Measurements from ENCODE around the gene INSR. TPM values are rescaled to one million over a fixed set of nuclear protein-coding genes. Genes with fewer than 3 reads are reported as not detected.

Gene INSR
- total and polyA plus RNA-seq, 2 experiments from 2014 or later, result 19.2 to 52.1 TPM

DNA sequence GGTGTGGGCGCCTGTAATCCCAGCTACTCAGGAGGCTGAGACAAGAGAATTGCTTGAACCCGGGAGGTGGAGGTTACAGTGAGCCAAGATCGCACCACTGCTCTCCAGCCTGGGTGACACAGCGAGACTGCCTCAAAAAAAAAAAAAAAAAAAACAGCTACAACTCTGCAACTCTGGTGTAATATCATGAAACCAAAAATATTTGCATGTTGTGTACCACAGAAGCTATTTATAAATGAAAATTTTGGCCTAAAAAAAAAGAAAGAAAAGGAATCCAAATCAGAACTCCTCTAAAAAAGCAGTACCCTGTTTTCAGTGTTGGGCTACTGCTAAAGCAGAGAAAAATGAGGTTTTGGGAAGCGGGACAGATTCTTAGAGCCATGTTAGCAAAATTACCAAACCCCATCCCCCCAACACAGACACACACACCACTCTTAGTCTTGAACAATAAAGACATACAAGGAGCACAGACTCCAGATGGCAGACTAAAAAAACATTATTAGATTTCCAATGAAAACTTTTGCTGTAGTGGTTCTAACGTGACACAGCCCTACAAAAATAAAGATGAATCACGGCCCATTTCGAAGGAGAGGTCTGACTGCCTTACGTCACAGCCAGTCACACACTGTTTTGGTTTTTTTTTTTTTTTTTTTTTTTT lies 51.5 kb downstream of the INSR start:
- no peaks in the 10 kb centered on the region for H3K4me1 Mint-ChIP-seq
- Histone ChIP-seq H4K20me1 (replicated peaks; ENCODE audit: insufficient read depth) (no peaks in the 10 kb centered on the region; the same call in 1 of the 2 replicates), H3K4me2 (no peak overlapping the region), H3K9me2 (ENCODE audit: insufficient read depth) (no peaks in the 10 kb centered on the region), H3K36me3 (ENCODE audit: insufficient read depth) (no peaks in the 10 kb centered on the region), H3K79me2 (replicated peaks; ENCODE audit: insufficient read depth) (peaks cover 42% of the 10 kb centered on the region), H2AFZ (no peak overlapping the region), H3K4me1 (ENCODE audit: insufficient read depth) (no peaks in the 10 kb centered on the region), H3F3A (replicated peaks; ENCODE audit: low read depth) (no peaks in the 10 kb centered on the region), H3K27me3 (ENCODE audit: insufficient read depth) (no peaks in the 10 kb centered on the region), H3K4me3 (no peak overlapping the region), H3K27ac (ENCODE audit: low read depth) (no peak overlapping the region)
- DNase-seq (ENCODE audit: low spot score), result no peak
- H3K27ac Mint-ChIP-seq, result no peak overlapping the region; the same call in 1 of the 2 replicates
- no peak for TF ChIP-seq EZH2 (IDR thresholded peaks at IDR 0.05; ENCODE audit: low read depth, unreplicated experiment)
- TF ChIP-seq, protein P1, sequence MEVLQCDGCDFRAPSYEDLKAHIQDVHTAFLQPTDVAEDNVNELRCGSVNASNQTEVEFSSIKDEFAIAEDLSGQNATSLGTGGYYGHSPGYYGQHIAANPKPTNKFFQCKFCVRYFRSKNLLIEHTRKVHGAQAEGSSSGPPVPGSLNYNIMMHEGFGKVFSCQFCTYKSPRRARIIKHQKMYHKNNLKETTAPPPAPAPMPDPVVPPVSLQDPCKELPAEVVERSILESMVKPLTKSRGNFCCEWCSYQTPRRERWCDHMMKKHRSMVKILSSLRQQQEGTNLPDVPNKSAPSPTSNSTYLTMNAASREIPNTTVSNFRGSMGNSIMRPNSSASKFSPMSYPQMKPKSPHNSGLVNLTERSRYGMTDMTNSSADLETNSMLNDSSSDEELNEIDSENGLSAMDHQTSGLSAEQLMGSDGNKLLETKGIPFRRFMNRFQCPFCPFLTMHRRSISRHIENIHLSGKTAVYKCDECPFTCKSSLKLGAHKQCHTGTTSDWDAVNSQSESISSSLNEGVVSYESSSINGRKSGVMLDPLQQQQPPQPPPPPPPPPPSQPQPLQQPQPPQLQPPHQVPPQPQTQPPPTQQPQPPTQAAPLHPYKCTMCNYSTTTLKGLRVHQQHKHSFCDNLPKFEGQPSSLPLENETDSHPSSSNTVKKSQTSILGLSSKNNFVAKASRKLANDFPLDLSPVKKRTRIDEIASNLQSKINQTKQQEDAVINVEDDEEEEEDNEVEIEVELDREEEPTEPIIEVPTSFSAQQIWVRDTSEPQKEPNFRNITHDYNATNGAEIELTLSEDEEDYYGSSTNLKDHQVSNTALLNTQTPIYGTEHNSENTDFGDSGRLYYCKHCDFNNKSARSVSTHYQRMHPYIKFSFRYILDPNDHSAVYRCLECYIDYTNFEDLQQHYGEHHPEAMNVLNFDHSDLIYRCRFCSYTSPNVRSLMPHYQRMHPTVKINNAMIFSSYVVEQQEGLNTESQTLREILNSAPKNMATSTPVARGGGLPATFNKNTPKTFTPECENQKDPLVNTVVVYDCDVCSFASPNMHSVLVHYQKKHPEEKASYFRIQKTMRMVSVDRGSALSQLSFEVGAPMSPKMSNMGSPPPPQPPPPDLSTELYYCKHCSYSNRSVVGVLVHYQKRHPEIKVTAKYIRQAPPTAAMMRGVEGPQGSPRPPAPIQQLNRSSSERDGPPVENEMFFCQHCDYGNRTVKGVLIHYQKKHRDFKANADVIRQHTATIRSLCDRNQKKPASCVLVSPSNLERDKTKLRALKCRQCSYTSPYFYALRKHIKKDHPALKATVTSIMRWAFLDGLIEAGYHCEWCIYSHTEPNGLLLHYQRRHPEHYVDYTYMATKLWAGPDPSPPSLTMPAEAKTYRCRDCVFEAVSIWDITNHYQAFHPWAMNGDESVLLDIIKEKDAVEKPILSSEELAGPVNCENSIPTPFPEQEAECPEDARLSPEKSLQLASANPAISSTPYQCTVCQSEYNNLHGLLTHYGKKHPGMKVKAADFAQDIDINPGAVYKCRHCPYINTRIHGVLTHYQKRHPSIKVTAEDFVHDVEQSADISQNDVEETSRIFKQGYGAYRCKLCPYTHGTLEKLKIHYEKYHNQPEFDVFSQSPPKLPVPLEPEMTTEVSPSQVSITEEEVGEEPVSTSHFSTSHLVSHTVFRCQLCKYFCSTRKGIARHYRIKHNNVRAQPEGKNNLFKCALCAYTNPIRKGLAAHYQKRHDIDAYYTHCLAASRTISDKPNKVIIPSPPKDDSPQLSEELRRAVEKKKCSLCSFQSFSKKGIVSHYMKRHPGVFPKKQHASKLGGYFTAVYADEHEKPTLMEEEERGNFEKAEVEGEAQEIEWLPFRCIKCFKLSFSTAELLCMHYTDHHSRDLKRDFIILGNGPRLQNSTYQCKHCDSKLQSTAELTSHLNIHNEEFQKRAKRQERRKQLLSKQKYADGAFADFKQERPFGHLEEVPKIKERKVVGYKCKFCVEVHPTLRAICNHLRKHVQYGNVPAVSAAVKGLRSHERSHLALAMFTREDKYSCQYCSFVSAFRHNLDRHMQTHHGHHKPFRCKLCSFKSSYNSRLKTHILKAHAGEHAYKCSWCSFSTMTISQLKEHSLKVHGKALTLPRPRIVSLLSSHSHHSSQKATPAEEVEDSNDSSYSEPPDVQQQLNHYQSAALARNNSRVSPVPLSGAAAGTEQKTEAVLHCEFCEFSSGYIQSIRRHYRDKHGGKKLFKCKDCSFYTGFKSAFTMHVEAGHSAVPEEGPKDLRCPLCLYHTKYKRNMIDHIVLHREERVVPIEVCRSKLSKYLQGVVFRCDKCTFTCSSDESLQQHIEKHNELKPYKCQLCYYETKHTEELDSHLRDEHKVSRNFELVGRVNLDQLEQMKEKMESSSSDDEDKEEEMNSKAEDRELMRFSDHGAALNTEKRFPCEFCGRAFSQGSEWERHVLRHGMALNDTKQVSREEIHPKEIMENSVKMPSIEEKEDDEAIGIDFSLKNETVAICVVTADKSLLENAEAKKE (CRISPR knock-in tag; IDR thresholded peaks at IDR 0.05), result no peak
- no peak for TF ChIP-seq CREB1 (CRISPR knock-in tag; IDR thresholded peaks at IDR 0.05; ENCODE audit: low read depth)
- TF ChIP-seq, protein P2, sequence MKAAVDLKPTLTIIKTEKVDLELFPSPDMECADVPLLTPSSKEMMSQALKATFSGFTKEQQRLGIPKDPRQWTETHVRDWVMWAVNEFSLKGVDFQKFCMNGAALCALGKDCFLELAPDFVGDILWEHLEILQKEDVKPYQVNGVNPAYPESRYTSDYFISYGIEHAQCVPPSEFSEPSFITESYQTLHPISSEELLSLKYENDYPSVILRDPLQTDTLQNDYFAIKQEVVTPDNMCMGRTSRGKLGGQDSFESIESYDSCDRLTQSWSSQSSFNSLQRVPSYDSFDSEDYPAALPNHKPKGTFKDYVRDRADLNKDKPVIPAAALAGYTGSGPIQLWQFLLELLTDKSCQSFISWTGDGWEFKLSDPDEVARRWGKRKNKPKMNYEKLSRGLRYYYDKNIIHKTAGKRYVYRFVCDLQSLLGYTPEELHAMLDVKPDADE (IDR thresholded peaks at IDR 0.05), result no peak
- TF ChIP-seq NANOG (IDR thresholded peaks at IDR 0.05; ENCODE audit: borderline replicate concordance), result no peak
- TF ChIP-seq ZNF331 (CRISPR knock-in tag; IDR thresholded peaks at IDR 0.05; ENCODE audit: low read depth), result no peak
- TF ChIP-seq, protein P3, sequence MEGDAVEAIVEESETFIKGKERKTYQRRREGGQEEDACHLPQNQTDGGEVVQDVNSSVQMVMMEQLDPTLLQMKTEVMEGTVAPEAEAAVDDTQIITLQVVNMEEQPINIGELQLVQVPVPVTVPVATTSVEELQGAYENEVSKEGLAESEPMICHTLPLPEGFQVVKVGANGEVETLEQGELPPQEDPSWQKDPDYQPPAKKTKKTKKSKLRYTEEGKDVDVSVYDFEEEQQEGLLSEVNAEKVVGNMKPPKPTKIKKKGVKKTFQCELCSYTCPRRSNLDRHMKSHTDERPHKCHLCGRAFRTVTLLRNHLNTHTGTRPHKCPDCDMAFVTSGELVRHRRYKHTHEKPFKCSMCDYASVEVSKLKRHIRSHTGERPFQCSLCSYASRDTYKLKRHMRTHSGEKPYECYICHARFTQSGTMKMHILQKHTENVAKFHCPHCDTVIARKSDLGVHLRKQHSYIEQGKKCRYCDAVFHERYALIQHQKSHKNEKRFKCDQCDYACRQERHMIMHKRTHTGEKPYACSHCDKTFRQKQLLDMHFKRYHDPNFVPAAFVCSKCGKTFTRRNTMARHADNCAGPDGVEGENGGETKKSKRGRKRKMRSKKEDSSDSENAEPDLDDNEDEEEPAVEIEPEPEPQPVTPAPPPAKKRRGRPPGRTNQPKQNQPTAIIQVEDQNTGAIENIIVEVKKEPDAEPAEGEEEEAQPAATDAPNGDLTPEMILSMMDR (conservative IDR thresholded peaks at IDR 0.05; ENCODE audit: low read depth in 2 of 2), result no peak
- TF ChIP-seq POLR2AphosphoS5 (IDR thresholded peaks at IDR 0.05; ENCODE audit: low read depth), result no peak
- TF ChIP-seq STAT1 (IDR thresholded peaks at IDR 0.05; ENCODE audit: unreplicated experiment), result no peak
- TF ChIP-seq JUNB (IDR thresholded peaks at IDR 0.05; ENCODE audit: unreplicated experiment), result no peak
- no peak for TF ChIP-seq REST (IDR thresholded peaks at IDR 0.05; ENCODE audit: unreplicated experiment)
- no peak for TF ChIP-seq ZNF114 (CRISPR knock-in tag; IDR thresholded peaks at IDR 0.05)
- TF ChIP-seq EZH2phosphoT487 (IDR thresholded peaks at IDR 0.05; ENCODE audit: unreplicated experiment), result no peak
- H3K36me3 Mint-ChIP-seq (ENCODE audit: low read depth), result peaks cover 33% of the 10 kb centered on the region
- H3K4me3 Mint-ChIP-seq, result no peak overlapping the region
- peaks cover 29% of the 10 kb centered on the region for H3K9me3 Mint-ChIP-seq
- no peaks in the 10 kb centered on the region for H3K27me3 Mint-ChIP-seq (ENCODE audit: insufficient read depth, low read depth, poor library complexity)
- no peak for ATAC-seq
